Endothelial cell of umbilical vein (primary cell): Measurements from ENCODE around the gene PRSS53.

Experiments used
- CTCF ChIP-seq, 2 donors: IDR thresholded peaks; 1 replicate in 1 of 2; 2 replicates in 1 of 2; pipeline ENCODE4 v1.5.1; 2011; ENCODE audit warnings: low read length in 2 of 2, mild to moderate bottlenecking in 2 of 2, moderate library complexity in 2 of 2, control low read depth in 1 of 2, inconsistent platforms in 1 of 2, low read depth in 1 of 2; ENCODE audit not compliant: insufficient read depth in 1 of 2; ENCODE audit errors: extremely low read depth in 1 of 2
- POLR2A ChIP-seq: IDR thresholded peaks from 2 replicates; pipeline ENCODE4 v1.6.1; 2012; ENCODE audit warnings: low read depth, mild to moderate bottlenecking, control low read depth, low read length

DNA sequence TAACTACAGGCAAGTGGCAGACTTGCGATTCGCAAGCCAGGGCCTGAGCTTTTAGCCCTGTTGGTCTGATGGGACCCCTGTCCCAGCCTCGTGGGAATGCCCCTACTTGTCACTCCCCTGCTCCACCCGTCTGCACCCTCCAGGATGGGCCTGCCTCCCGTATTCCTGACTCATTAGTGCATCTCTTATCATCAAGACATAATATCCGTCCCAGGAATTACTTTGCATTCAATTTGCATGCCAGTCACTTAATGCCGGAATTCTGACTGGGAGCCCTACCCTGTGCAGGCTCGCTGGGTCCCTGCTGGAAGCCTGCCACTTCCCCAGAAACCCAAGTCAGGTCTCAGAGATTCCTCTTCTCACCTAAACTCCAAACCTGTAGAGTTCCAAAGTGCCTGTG lies 3.3 kb downstream of the PRSS53 start:
- no peak for TF ChIP-seq CTCF (IDR thresholded peaks at IDR 0.05; ENCODE audit: extremely low read depth in 1 of 2, insufficient read depth in 1 of 2, low read depth in 1 of 2, low read length in 2 of 2)
- no peak for TF ChIP-seq POLR2A
